Occipital lobe (tissue), 2 donors: ENCODE results near the gene REC8. TPM values are rescaled to one million over a fixed set of nuclear protein-coding genes. Genes with fewer than 3 reads are reported as not detected.

ENCODE experiments used
- DNase-seq: peaks from one replicate; lab custom pipeline; 2025; lab: John Stamatoyannopoulos, UW
- total RNA-seq: library from RNA; depleted of rRNA; stranded (reverse); fragments of >200 nt; gene quantifications from one replicate; pipeline ENCODE4 v1.2.3, GENCODE V29; 2014

Gene REC8
- total RNA-seq, 1 donor from 2014 or later: 20.4 TPM

- DNase-seq: no peak
Measured at GRCh38 chr14:24159777-24160498, 11.9 kb upstream of the REC8 start.

DNA sequence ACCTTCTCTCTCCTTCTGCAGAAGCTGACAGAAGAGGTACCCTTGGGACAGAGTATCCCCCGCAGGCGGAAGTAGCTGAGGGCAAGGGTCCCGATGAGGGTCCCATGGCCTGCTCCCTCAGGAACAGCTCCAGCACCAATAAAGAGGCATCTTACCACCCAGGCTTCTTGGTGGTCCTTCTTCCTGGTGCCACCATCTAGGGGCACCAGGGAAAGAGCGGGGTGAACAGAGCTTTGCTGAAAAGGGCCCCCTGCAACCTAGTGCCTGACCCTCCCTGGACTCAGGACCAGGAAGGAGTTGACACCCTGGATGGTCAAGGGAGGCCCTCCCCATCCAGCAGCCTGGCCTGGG, 11.4 kb upstream of the REC8 start:
- no peak for DNase-seq

DNA sequence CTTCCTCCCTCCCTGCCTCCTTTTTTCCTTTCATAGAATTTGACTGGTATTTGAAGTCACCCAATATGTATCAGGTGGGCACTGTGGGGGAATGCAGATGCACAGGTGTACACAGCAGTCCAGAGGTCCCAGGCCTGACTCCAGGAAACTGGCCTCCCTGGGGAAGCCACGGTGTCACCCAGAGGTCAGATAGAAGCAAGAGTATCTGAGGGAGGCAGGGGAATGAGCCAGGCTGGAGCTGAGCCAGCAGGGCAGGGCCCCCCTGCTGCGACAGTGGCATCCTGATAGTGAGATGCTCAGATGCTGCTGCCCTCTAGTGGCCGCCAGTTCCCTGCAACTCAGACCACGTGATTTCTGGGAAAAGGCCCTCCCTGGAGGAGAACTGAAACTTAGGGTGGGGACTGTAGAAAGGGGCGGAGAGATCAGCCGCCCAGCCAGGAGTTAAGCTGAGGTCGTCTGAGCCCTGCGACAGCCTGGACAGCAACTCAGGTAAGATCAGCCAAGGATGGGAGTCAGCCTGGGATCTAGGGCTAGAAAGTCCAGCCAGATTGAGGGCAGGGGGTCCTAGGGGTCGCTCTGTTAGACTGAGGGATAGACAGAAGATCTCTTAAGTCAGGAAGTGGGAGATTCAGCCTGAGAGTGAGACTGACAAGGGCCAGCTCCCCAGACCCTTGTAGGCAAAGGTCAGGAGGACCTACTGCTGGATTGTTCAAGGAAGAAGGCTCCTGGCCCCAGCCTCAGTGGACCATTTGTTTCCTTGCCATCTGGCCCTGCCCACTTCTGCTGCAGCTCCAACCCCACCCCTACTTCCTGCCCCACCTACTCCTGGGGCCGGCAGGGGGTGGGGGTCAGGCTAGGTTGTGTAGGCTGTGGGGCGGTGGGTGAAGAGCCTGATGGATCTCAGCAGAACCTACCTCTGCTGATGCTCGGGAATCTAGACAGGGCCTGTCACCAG, 10.8 kb upstream of the REC8 start, which contains the start of gene IRF9:
Gene IRF9 (plus strand): TSS at position 416 of the 955 bp plus-strand sequence. CDS start 880 bp downstream, outside the sequence.
- DNase-seq: peak; percentile 93

DNA sequence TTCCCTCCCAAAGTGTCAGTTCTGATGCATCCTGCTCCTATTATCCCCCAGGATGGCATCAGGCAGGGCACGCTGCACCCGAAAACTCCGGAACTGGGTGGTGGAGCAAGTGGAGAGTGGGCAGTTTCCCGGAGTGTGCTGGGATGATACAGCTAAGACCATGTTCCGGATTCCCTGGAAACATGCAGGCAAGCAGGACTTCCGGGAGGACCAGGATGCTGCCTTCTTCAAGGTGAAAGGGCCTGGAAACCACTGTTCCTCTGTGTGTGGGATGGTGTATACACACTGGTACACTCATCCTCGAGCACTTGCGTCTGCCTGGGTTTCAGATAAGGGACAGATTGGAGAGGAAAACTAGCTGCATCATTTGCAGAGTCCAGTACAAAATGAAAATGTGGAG, 9.8 kb upstream of the REC8 start:
- DNase-seq: no peak

DNA sequence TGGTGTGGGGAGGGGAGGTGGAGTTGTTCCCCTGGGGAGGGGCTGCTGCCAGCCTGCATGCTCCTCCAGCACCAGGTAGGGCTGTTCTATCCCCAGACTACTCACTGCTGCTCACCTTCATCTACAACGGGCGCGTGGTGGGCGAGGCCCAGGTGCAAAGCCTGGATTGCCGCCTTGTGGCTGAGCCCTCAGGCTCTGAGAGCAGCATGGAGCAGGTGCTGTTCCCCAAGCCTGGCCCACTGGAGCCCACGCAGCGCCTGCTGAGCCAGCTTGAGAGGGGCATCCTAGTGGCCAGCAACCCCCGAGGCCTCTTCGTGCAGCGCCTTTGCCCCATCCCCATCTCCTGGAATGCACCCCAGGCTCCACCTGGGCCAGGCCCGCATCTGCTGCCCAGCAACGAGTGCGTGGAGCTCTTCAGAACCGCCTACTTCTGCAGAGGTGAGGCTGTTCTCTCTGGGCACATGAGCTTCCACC, 7.3 kb upstream of the REC8 start:
- DNase-seq: no peak

GRCh38 chr14:24165785-24166184, 6.1 kb upstream of the REC8 start:
- DNase-seq: no peak

DNA sequence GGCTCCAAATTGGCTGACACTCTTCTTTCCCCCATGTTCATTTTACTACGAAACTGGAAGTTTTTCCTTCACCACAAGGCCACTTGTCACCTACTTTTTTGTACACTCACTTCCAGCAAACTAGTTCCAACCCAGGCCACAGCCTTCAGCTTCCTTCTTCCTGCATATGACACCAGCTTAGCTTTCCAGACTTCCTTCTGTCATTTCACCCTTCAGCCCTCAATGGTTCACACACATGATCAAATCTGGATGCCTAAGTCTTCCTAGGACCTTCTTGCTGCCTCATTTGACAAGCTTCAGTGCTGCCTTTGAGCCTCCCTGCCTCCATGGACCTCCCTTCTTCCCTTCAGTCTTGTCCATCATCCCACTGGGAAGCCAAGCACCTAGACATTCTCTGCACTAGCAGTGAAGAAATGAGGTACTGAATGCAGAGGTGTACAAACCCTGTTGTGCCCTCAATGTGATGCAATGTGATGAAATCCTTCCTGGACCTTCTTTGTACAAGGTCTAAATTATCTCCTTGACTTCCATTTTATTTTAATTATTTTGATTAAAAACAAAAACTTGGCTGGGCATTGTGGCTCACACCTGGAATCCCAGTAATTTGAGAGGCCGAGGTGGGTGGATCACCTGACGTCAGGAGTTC, 4.3 kb upstream of the REC8 start:
- DNase-seq: no peak

DNA sequence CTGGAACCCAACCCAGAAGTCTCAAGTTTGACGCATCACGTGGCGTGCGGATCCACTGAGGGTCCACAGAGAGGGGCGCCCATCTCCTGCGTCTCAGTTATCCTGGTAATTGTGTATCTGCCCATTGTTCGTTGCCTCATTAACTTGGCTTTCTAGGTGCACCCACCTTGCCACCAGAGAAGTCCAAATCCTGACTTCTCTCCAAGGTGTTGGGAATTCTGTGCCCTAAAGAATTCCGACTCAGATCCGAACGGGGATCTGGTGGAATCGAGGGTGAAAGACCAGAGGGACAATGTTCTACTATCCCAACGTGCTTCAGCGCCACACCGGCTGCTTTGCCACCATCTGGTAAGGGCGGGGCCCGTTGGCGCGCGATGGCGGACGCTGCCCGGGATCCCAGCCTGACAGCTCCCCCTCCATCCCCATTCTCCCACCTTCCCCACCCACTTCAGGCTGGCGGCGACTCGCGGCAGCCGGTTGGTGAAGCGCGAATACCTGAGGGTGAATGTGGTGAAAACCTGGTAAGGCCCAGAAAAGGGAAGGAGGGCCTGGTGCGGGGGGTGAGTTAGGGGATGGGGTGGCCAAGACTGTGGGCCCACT, 481 bp downstream of the REC8 start:
- DNase-seq: no peak

DNA sequence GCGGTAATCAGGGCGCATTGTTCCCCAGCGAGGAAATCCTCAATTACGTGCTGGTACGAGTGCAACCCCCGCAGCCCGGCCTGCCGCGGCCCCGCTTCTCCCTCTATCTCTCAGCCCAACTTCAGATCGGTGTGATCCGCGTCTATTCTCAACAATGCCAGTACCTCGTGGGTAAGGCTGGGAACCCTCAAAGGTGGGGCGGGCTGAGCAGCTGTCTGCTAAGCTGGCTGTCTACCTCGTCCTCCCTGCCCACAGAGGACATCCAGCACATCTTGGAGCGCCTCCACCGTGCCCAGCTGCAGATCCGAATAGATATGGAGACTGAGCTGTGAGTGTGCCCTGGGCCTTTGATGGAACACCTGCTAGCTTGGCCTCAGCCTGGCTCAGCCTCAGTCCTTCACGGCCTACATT, 996 bp downstream of the REC8 start:
- DNase-seq: peak; percentile 40

DNA sequence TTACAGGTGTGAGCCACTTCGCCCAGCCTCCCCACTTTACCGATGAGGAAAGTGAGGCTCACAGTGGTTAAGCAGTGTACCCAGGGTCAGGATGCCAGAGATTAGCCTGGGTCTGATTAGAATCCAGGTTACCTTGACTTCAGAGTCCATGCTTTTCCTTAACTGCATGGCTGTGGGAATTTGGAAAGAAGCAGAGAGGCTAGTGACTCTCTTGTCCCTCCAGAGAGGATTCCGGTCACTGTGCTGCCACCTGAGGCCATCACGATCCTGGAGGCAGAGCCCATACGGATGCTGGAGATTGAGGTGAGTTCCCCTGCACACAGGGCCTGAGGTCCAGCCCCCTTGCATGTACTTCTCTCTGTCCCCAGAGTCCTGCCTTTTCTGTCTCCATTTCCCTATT, 4.7 kb downstream of the REC8 start:
- no peak for DNase-seq

- no peak for DNase-seq
Measured at GRCh38 chr14:24177041-24177825, 5.4 kb downstream of the REC8 start.

- no peak for DNase-seq
Measured at GRCh38 chr14:24177891-24178290, 6.0 kb downstream of the REC8 start.

DNA sequence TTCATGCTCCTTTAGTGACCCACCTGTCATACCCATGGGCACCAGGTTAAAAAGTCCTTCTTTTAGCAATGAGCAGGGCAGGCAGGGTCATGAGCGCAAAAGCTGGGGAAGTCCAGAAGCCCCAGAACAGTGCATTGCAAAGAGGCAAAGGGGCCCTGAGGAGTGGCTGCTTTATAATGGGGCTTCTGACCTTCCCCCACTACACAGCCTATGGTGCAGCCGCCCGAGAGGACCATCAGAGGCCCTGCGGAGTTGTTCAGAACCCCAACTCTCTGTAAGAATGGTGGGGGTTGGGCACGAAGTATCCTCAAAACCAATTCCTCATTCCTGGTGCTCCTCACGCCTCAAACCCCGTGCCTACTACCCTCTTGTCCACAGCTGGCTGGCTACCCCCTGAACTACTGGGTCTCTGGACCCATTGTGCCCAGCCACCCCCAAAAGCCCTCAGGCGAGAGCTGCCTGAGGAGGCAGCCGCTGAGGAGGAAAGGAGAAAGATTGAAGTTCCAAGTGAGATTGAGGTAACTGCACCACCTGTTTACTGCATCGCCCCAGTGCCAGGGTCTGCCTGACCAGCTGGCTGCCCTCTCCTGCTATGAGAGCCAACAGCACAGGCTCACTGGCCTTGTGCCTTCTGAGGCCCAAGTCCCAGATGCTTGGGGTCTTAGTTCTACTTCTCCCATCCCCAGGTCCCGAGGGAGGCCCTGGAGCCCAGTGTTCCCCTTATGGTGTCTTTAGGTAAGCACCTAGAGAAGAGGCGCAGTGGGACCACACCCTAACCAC, 6.7 kb downstream of the REC8 start:
- no peak for DNase-seq

GRCh38 chr14:24179294-24179960, 7.5 kb downstream of the REC8 start:
- DNase-seq: no peak

DNA sequence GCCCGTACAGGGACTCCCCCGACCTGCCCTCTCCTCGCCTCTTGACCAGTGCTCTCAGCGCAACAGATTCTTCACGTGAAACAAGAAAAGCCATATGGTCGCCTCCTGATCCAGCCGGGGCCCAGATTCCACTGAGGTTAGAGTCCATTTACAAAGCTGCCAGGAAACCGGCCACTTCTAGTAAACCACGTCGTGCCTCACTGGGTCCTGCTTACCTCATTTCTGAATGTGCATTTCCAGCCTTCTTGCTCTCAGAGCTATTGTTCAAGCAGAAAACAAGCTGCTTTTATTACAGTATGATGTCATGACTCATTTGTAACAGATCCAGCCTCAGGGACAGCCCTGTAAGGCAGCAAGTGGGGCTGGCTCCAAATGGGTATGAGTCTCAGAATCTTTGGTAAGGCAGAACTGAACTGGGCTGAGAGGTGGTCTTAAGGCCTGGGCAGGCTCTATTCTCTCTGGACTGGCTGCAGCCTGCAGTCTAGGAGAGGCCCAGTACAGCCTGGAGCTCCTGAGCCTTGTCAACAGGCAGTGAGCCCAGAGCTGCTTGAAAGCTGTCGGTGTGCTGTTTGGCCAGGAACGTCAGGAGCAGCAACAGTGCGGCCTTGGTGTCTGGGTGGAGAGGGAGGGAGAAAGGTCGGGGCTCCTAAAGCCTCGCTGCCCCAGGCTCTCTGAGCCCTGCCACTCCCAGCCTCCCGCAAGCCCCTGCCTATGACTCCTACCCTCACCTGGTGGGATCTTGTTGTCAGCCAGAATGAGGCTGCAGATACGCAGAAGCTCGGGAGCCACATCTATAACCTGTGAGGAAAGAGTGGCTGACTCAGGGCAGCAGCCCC, 8.3 kb downstream of the REC8 start:
- DNase-seq: peak; percentile 47

- DNase-seq: no peak
Measured at GRCh38 chr14:24181371-24182077, 9.6 kb downstream of the REC8 start.

- no peak for DNase-seq
Measured at GRCh38 chr14:24182110-24182882, 10.4 kb downstream of the REC8 start.
